GM19023 (cell line): ENCODE results near the gene BMERB1.
"Not testable (repeated sequence)": the region's sequence is repeated elsewhere in the genome, so short reads cannot be mapped to it uniquely, and the experiment has no call there.

Experiments
- ATAC-seq: cut with Tn5 transposase; IDR thresholded peaks from one replicate; pipeline ENCODE4 v1.9.1; 2021; ENCODE audit warnings: mild to moderate bottlenecking, moderate library complexity; ENCODE audit not compliant: unreplicated experiment

Gene BMERB1

GRCh38 chr16:15519790-15520189 is 85.4 kb downstream of the BMERB1 start:
- ATAC-seq: no peak

GRCh38 chr16:15521390-15521757 is 87.0 kb downstream of the BMERB1 start:
- ATAC-seq: no peak

DNA sequence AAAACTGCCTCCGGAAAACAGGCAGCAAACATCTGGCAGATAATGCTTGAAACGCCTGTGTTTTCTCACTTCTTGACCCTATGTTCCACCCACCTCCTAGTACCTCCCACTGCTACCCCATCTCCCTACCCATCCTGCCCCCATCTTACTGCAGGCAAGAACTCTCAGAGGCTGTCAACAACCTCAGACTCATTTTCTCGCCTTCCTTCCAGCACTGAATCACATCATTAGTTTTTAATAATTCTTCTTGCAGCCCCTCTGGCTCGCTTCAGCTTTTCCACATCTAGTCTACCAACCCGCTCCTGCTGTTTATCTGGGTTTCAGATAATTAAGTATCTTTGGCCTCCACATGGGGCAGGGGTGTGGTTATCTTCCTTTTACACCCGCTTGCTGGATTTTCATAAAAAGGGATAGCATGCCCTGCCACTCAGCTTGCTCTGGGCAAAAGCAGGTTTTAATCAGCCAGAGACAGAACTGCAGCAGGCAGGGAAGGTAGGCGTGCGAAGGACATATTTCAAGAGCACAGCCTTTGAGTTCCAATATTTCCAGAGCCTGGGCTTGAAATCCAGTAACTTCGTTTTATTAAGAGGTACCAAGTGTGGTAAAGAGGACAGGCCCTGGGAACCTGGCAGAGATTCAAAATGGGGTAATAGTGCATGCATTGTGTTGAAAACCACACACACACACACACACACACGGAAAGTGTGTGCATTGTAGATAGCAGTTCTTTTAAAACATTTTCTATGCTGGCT is 87.5 kb downstream of the BMERB1 start:
- ATAC-seq: no peak

GRCh38 chr16:15523092-15523541 is 88.7 kb downstream of the BMERB1 start:
- ATAC-seq: no peak

DNA sequence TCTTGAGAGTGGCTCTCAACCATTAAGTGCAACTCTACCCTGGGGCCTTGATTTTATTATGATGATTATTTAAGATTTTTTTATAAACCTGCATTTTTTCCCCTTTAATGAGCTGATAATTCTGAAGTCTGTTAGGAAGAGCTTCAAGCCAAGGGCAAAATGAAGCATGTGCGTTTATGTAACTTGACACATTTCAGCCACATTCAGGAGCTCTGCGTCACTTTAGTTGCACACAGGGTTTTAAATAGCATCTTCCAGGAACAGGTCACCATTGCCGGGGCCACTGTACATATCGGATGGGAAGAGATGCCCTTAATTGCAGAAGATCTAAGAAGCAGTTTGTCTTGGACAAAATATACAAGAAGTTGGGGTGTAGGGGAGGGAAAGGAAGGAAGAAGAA is 89.6 kb downstream of the BMERB1 start:
- ATAC-seq: no peak

DNA sequence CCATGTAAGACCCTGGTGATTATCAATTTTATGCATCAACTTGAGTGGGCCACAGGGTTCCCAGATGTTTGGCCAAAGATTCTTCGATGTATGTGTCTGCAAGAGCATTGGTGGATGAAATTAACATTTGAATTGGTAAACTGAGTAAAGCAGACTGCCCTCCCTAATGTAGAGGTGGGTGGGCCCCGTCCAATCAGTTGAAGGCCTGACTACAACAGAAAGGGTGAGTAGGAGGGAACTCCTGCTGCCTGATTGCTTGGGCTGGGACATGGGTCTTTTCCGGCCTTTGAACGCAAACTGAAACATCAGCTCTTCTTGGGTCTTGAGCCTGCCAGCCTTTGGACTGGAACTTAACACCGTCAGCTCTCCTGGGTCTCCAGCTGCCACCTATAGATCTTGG is 90.6 kb downstream of the BMERB1 start:
- no peak for ATAC-seq

GRCh38 chr16:15526097-15526496 is 91.7 kb downstream of the BMERB1 start:
- no peak for ATAC-seq

- no peak for ATAC-seq
Measured at GRCh38 chr16:15526731-15527130, 92.3 kb downstream of the BMERB1 start.

- no peak for ATAC-seq
Measured at GRCh38 chr16:15529673-15530072, 95.3 kb downstream of the BMERB1 start.

GRCh38 chr16:15530085-15530484 is 95.7 kb downstream of the BMERB1 start:
- ATAC-seq: no peak

- no peak for ATAC-seq
Measured at GRCh38 chr16:15532825-15533224, 98.4 kb downstream of the BMERB1 start.

DNA sequence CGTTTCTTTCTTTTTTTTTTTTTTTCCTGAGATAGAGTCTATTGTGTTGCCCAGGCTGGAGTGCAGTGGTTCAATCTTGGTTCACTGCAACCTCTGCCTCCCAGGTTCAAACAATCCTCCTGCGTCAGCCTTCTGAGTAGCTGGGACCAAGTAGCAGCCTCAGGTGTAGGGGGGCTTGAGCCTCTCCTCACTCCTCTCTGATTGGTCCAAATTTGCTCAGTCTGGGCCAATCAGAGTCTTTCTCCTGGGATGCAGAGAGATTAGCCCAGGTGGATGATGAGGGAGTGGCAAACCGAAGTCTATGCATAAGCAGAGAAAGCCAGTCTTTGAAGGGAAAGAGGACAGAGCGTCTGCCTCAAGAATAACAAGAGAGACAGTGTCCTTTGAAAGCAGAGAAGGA is 99.0 kb downstream of the BMERB1 start:
- ATAC-seq: no peak

DNA sequence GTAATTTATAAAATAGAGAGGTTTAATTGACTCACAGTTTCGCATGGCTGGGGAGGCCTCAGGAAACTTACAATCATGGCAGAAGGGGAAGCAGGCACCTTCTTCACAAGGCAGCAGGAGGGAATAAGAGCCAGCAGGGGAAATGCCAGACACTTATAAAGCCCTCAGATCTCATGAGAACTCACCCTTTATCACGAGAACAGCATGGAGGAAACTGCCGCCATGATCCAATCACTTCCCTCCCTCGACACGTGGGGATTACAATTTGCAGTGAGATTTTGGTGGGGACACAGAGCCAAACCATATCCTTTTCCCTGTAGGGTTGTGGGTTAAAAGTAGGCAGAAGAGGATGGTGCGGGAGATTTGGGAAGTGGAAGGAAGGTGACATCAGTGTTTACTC is 101.4 kb downstream of the BMERB1 start:
- ATAC-seq: no peak

- ATAC-seq: no peak
Measured at GRCh38 chr16:15536843-15537242, 102.5 kb downstream of the BMERB1 start.

- no peak for ATAC-seq
Measured at GRCh38 chr16:15538507-15538906, 104.1 kb downstream of the BMERB1 start.

DNA sequence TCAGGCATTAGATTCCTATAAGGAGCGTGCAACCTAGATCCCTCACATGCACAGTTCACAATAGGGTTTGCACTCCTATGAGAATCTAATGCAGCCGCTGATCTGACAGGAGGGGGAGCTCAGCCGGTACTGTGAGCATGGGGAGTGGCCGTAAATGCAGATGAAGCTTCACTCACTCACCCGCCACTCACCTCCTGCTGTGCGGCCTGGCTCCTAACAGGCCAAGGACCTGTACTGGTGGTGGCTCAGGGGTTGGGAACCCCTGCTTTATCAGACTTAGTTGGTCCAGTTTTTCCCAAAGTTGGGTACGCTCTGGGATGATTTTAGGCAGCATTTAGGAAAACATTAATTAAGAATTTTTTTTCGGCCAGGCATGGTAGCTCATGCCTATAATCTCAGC is 104.8 kb downstream of the BMERB1 start:
- ATAC-seq: no peak

GRCh38 chr16:15542261-15542660 is 107.9 kb downstream of the BMERB1 start:
- ATAC-seq: no peak

DNA sequence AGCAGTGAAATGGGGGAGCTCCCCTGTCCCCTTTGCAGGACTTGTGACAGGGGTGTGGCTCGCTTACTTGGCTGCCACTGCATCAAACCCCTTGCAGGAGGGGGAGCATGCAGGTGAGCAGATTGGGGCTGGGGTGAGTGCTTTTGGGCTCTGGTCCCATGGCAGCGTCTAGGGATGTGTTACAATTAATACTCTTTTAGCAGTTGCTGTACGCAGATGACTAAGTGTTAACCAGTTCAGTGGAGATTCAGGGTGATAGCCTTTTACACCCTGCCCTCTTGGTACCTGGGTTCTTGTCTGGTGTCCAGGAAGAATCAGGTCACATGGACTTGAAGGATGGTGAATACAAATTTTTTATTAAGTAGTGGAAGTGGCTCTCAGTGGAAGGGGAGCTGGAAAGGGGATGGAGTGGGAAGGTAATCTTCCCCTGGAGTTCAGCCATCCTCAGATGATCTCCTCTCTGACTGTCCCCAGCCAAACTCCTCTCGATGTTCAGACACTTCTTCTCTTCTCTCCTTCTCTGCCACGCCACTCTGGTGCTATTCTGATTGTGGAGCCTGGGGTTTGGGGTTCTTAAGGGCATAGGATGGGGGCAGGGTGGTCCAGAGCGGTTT is 108.5 kb downstream of the BMERB1 start:
- no peak for ATAC-seq

GRCh38 chr16:15544405-15544804 is 110.0 kb downstream of the BMERB1 start:
- no peak for ATAC-seq

DNA sequence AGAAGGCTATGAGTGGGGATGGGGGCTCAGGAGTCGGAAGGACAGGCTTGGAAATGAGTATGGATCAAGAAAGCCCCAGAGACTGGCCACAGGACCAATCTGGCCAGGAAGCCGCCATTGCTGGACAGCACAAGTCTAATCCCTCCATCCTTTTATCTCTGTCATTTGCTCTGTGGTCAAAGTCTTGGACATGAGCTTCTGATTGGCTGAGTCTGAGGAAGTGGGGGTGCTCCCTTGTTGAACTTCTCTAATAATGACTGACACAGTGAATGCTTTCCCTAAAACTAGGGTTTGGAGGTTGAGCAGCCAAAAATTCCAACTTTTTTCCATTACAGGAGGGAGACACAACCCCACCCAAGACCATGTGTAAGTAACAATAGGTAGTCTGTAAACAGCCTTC is 111.2 kb downstream of the BMERB1 start:
- no peak for ATAC-seq

DNA sequence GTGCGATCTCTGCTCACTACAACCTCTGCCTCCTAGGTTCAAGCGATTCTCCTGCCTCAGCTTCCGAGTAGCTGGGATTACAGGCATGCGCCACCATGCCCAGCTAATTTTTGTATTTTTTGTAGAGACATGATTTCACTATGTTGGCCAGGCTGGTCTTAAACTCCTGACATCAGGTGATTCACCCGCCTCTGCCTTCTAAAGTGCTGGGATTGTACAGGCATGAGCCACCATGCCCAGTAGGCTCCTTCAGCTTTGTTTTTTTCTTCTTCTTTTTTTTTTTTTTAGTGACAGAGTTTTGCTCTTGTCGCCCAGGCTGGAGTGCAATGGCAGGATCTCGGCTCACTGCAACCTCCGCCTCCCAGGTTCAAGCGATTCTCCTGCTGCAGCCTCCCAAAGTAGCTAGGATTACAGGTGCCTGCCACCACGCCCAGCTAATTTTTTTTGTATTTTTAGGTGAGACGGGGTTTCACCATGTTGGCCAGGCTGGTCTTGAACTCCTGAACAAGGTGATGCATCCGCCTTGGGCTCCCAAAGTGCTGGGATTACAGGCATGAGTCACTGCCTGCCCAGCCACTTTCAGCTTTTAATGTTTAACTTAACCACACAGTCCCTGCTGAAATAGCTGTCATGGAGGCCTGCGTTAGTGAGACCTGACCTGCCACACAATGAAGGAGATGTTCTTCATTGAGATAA is 112.8 kb downstream of the BMERB1 start:
- not testable (repeated sequence) for ATAC-seq

GRCh38 chr16:15547768-15548096 is 113.3 kb downstream of the BMERB1 start:
- no peak for ATAC-seq
